ENCODE measurements around the gene PCDHGB2.
"Not testable (repeated sequence)": the region's sequence is repeated elsewhere in the genome, so short reads cannot be mapped to it uniquely, and the experiment has no call there.

GRCh38 chr5:141407790-141408505, 48.2 kb downstream of the PCDHGB2 start, which contains the start of gene PCDHGB6:
- not testable (repeated sequence) for TF ChIP-seq POLR2A (IDR thresholded peaks at IDR 0.05)
- TF ChIP-seq CTCF (IDR thresholded peaks at IDR 0.05), result peak; percentile 16 to 60 (median 44)

Data from adrenal gland (tissue), 5 donors.